NCI-H446 (cell line): ENCODE measurements around the gene ZNF436.
A peak's percentile ranks its signal among the peaks of the same experiment; 100 is the strongest.
"Not testable (repeated sequence)": the region's sequence is repeated elsewhere in the genome, so short reads cannot be mapped to it uniquely, and the experiment has no call there.

ENCODE experiments used
- DNase-seq, 2 experiments: peaks; one replicate each; lab custom pipeline; 2025; lab: John Stamatoyannopoulos, UW

Gene ZNF436

DNA sequence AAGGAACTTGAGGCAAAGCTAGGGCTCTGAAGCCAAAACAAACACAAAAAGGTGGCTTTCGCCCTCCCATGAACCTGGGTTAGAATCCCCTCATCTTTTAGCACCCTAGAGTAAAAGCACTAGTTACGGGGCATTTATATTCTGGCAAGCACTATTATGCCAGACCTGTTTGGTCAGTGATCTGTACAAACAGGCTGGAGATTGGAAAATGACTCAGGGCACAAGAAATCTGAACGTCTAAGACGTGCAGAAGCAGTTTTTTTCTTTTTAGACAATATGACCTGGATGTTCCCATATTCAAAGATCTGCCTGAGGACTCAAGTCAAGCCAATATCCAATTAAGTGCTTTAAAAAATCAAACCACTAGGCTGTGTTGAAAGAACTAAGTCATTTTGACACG lies 3.0 kb downstream of the ZNF436 start:
- DNase-seq, result no peak

DNA sequence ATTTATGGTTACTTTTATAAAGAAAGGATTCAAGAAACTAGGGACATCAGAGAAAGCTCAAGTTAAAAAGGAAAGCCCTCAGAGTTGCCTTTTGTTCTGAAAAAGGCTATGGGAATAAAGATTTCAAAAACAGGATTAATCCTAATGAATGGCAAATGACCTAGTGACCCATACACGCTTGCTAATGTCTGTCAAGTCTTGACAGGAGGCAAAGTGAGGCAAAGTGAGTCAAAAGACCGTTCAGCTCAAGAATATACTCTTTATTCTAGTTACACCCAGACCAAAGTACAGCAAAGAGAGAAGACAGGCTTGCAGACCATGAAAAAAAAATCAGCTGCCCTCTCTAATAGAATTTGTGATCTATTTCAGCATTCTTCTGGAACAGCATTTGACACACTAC lies 3.5 kb downstream of the ZNF436 start:
- no peak for DNase-seq

DNA sequence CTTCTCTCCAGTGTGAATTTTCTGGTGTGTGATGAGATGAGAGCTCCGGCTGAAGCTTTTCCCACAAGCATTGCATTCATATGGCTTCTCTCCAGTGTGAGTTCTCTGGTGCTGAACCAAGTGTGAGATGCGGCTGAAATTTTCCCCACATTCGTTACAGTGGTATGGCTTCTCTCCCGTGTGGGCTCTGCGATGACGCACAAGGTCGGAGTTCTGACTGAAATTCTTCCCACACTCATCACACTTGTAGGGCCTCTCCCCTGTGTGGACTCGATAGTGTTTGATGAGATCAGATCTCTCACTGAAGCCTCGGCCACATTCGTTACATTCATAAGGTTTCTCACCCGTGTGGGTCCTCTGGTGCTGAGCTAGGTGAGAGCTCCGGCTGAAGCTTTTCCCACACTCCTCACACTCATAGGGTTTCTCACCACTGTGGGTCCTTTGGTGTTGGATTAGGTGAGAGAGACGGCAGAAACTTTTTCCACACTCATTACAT lies 7.4 kb downstream of the ZNF436 start:
- DNase-seq, result no peak

DNA sequence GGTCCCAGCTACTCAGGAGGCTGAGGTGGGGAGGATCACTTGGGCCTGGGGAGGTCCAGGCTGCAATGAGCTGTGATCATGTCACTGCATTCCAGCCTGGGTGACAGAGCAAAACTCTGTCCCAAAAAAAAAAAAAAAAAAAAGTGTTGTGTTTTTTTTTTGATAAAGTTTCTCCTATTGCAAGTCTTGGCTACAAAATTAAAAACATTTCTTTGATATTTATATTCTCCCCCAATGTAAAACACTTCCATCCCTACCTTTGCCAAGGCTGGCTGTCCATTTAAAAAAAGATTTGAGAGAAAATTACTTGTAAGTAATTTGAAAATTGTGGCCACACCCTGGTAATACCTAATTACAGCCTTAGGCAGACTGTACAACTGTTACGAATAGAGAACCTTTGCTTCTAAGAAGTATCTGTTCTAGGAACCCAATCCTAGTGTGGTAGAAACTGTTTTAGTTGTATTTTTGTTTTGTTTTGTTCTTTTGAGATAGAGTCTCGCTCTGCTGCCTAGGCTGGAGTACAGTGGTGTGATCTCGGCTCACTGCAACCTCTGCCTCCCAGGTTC lies 11.2 kb downstream of the ZNF436 start:
- no peak for DNase-seq

DNA sequence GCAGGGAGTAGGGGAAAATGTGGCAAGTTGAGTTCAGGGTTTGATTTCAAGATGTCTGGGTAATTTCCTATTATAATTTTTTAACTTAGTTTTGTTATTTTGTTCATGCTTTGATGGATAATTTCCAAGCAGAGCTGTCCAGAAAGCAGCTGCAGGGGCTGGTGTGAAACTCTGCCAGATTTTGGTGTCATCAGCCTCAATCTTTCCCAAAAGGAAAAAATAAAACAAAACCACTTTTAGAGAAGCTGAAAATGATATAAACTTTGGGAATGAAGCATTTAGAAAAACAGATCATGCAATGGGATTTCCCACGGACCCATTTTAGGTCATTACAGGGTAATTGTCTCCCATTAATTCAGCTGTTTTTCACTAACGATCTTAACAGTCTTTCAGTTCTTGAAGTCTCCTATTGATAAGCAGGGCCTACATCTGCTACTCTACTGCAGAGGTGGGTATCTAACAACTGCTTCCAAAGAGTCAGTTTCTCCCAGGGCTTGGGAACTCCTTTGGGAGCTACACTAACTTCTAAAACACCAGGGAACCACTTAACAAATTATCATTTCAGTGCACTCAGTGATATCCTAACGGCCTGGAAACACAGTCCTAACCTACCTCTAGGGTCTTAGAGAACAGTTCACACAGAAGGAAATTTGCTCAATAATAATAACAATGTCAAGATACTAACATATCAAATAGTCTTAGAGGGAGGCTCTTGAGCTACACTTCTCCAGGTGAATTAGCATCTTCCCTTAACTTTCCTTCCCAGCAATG lies 12.3 kb downstream of the ZNF436 start:
- DNase-seq, result no peak

DNA sequence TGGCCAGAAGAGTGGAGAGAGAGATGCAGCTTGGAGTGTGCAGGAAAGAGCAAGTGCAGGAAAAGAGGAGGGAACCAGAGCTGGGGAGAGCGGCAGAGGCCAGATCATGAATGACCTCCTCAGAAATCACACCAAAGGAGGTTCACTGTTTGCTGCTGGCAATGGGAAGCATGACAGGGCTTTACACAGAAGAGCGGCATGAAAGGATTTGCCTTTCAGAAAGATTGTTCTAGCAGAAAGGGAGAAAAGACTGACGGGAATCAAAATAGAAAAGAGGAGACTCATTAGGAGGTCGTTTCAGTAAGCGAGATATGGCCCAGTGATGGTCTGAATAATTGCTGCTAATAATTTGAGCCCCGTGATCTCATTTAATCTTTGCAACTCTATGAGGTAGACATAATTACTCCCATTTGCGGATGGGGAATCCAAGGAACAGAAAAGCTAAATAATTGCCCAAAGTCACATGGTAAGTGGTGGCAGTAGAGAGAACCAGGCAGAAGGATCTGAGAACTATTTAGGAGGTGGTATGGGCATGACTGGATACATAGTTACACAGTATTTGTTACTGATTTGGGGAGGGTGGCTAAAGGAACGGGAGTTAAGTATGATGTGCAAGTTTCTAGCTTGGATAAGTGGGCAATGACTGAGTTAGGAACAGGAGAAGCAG lies 13.0 kb downstream of the ZNF436 start:
- no peak for DNase-seq

DNA sequence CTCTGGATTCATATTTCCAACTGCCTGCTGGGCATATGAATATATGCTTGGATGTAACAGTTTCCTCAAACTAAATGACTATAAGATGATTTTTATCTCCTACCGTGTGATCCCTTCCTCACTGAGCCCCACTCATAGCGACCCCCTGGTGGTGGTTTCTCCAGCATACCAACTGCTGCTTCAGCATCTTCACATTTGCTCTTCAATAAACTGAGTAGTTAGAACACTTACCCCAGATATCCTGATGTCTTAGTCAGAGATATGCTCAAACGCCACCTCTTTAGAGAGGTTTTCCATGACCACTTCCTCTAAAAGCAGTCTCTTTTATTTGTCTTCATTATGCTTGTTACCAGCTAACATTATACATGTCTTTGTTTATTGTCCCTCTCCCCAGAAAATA lies 15.4 kb downstream of the ZNF436 start:
- no peak for DNase-seq

DNA sequence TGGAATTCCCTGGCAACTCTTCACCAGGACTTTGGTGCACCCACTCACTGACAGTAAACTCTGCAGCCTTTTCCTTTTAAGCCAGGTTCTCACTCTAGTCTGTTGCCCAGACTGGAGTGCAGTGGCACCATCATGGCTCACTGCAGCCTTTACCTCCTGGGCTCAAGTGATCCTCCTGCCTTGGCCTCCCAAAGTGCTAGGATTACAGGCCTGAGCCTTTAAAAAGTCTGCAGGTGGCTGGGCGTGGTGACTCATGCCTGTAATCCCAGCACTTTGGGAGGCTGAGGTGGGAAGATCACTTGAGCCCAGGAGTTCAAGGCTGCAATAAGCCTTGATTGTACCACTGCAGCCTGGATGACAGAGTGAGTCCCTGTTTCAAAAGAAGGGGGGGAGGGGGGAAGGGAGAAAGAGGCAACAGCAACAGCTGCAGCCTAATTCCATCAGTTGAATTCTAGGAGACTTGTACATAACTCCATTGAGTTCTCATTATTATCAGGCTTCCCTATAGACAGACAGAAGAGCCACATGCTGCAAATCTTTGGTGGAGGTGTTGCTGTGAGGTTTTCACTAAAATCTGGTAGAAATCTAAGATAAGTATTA lies 17.4 kb downstream of the ZNF436 start:
- no peak for DNase-seq

DNA sequence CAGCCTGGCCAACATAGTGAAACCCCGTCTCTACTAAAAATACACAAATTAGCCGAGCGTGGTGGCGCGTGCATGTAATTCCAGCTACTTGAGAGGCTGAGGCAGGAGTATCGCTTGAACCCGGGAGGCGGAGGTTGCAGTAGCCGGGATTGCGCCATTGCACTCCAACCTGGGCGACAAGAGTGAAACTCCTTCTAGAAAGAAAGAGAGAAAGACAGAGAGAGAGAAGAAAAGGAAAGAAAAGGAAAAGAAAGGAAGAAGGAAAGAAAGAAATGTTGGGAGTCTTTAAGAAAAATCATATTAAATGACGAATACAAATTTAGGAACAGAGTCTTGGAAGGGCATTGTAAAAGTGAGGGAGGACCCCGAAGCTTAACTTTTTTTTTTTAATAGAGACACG lies 23.7 kb downstream of the ZNF436 start:
- no peak for DNase-seq

DNA sequence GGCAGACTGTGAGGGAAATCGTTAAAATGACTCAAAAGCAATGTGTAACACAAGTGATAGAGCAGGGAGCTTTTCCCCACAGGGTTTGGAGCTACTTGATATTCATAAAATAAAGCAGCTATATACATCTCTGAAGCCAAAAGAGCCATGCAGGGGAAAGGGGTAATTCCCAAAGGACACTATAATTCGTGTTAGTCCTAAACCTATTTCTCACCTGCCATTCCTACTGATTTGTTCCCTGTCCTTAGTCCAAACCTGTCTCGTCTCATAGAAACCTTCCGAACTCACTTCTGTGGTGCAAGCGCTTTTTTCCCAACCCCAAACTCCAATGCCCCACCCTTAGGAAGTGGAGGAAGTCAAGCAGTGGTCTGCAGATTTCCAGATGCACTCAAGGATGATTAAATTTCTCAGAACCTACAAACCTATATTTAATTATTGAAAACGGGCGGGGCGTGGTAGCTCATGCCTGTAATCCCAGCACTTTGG lies 24.6 kb downstream of the ZNF436 start:
- no peak for DNase-seq

DNA sequence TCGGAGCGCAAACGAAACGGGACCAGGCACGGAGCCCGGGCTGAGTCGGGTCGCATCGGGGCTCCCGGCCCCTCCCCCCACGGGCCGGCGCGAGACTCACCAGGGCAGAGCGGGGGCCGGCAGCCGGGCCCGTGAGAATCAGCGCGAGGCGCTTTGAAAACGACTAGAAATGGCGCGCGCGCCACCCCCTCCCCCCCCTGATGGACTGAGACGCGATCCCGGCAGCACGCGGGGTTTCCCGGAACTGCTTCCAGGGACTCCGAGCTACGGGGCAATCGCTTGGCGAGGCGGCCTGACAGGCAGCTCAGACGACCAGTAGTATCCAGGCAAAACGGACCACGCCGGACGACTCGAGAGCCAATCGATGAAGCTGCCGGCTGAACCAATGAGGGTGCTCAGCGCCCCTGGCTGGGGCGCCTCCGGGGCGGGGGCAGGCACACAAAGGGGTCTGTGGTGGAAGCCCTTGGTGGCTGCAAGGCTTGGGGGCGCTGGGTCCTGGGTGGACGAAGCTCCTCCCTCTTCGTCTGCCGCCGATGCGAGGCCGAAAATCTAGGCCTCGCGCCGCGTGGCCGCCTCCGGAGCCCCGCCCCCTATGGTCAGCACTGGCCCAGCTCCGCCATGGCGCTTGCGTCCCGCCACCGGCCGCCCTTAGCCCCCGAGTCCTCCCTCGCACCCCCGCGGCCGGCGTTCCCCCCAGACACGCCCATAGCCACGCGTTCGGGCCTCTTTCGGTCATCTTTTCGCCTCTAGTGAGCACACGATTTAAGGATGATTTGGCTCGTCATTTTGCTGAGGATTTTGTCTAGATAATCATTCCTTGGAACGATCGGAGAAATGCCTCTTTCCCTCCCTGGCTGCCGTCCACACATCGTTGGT lies 25.3 kb downstream of the ZNF436 start, which contains the start of gene HNRNPR:
Gene HNRNPR (minus strand): TSS at position 174 of the 876 bp plus-strand sequence. CDS start 3,276 bp downstream, outside the sequence.
- DNase-seq, result peak; percentile 99 to 100

DNA sequence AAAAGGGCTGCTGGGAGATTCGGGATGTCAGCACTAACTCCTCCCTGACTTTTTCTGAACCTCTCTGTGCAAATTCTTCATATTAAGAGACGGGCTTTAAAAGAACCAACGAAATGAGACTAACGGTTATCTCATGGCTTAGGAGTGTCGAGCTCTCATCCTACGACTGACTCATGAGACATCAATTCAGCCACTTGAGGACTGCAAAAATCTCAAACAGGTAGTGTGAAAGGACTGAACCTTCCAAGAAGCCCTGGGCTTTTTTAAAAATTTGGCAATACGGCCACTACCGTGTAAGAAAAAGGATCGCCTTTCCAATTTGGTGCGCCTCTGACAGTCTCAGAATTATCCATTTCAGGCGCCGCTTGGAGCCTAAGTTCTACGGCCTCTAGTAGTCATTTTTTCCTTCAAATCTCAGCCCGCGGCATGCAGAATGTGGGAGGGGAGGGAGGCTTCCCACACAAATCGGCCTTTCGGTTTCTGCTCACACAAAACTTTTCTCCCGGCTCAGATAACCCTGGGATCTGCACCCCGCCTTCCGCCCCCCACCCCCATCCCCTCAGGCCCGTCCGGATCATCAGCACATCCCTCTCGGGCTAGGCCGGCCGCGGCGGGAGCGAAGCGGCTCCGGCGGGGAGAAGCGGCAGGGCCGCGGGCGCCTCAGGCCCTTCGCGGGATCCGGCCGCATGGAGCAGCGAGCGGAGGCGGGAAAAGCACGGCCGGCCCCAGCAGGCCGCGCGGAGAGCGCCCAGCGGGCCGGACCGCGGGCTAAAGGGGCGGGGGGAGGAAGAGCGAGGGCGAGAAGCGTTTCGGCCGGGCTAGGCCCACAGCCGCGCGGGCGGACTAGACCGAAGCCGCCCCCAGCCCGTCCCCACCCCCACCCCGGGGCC lies 26.2 kb downstream of the ZNF436 start:
- peak; percentile 22 to 48 for DNase-seq

DNA sequence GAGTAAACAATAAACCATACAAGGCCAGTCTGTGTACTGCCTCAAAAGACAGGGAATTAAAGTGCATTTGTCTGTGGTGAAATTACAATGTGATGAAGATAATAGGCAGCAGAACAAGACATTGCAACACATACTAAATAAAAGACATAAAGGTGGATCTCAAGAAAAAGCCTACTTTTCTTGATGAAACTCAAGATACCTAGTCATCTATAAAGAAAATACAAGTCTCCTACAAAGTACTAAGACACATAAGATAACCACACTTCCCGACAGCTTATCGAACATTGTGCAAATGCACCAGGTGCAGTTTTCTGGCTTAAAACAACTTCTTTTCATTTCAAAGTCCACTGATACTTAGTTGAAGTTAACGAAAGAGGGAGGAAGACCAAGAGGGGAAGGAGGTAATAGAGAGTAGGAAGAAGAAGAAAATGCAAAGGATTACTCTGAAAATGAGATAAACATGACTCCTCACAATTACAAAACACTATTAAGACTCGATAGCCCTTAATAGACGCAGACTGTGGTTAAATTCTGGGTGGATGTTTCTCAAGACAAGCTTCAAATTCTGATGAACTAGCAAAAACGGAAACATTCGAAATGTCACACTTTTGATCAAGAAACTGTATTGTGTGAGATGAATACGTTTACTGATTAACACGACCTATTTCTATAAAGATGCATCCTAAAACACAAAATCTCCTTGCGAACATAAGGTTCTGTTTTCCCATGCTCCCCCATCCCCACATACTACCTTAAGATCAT lies 27.5 kb downstream of the ZNF436 start:
- DNase-seq, result no peak

DNA sequence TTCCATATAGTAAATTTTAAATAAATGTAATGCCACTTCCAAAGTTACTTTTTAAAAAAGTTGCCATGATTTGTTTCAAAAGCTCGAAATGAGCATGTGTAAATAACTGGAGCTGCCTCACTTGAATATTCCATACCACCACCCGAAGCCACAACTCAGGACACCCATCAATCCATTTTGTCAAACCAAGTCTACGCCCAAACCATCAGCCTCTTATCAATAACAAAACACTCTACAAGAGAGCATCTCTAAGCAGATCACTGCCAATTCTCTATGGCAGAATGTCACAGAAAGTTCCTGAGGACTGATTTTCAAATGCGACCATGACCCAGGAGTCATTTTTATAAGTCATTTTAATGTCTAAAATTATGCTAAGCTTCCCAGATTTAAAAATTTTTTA lies 30.0 kb downstream of the ZNF436 start:
- no peak for DNase-seq

DNA sequence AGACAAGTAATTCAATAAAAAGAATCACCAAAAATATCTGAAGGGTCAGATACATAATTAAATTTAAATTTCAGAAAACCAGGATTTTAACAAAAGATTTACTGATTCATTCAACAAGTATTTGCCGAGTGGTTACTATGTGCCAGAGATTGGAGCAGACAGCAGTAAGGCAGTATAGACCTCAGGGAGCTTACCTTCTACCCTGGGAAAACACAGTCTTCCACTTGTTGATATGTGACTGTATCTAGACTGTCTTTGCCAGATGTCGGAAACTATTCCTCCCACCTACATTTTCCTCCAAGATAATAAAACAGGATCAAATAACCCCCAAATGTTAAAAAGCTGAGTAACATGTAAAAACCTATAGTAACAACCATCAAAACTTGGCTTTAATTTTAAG lies 31.8 kb downstream of the ZNF436 start:
- no peak for DNase-seq

DNA sequence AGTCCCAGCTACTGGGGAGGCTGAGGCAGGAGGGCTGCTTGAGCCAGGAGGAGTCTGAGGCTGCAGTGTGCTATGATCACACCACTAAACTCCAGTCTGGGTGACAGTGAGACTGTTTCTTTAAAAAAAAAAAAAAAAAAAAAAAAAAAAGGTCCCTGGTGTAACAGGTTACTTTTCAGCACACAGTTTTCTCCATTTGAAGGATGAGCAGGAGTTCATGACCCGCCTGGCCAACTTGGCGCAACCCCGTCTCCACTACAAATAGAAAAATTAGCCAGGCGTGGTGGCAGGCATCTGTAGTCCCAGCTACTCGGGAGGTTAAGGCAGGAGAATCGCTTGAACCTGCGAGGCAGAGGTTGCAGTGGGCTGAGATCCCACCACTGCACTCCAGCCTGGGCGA lies 37.9 kb downstream of the ZNF436 start:
- no peak for DNase-seq

DNA sequence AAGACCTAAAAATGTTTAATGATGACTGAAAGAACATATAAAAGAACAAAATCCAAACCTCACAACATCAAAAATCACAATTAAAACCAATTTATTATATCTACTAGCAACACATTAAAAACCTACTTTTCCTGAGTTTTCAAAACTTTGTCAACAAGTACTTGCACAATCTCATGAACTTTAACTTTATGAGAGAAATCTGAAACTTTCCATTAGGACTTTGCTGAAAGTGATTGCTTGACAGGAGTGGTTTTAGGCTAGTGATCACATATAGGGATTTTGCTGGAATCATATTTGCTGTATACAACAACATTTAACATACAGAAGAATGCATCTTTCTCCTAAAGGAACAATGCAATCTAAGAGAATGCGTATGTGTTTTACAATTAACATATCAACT lies 38.8 kb downstream of the ZNF436 start:
- no peak for DNase-seq

DNA sequence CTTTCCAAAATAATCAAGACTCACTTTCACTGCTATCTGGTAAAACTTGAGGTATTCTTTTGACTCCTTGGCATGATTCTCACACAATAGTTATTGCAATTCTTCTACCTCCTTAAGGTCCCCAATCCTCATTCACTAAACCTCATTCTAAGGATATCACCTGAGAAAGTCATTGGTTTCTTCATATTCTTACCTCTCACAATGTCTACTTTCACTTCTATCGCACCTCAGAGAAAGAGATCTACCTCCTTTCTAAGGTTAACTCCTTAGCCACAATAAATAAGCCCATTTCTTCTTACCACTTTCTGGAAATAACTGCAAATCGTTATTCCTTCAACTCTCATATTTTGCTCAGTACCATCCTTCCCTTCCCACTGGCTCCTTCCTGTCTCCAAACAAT lies 44.2 kb downstream of the ZNF436 start:
- no peak for DNase-seq

DNA sequence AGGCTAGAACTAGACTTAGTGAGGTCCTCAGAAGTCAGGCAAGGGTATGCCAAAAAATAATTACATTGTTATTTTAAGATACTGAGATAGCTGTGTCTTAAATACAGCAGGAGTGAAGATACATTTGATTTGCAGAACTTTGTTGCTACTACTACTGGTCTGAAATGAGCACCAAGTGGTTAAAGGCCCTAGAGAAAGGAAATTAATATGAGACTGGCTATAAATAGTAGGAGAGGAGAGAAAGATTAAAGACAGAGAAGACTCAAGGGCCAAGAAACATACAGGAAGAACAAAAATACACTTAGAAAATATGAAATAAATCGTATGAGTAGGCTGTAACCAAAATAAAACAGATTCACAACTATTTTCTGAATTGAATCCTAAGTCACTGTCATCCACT lies 46.9 kb downstream of the ZNF436 start:
- DNase-seq, result no peak

DNA sequence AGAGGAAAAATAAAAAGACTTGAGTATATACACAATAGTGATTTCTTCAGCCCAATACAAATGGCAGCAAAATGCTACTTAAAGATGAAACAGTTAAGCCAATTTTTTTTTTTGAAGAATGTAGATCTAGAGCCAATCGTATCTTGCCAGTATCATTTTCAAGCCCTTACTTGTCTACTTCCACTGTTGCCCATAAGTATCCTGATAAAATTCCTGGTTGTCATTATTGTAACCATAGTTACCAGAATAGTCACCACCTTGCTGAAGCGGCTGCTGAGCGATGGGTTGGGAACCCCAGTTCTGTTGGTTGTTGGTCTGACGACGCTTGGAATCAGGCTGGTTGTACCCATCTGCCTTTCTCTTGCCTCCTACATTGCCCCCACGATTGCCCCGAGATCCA lies 59.4 kb downstream of the ZNF436 start:
- DNase-seq, result not testable (repeated sequence)
